Medulla oblongata (tissue), 1 donor: ENCODE results near the gene HOXB4.

ENCODE experiments used
- DNase-seq: peaks from one replicate; pipeline ENCODE4 v3.0.0-alpha.2; 2015; ENCODE audit errors: extremely low spot score

HOXB4 gene

GRCh38 chr17:48615047-48615962 lies 37.2 kb upstream of the HOXB4 start, which contains the start of gene HOXB8:
Gene HOXB8, minus strand, starts transcription at chr17:48615292. Its CDS starts 588 bp downstream, at chr17:48614704.
- no peak for DNase-seq

DNA sequence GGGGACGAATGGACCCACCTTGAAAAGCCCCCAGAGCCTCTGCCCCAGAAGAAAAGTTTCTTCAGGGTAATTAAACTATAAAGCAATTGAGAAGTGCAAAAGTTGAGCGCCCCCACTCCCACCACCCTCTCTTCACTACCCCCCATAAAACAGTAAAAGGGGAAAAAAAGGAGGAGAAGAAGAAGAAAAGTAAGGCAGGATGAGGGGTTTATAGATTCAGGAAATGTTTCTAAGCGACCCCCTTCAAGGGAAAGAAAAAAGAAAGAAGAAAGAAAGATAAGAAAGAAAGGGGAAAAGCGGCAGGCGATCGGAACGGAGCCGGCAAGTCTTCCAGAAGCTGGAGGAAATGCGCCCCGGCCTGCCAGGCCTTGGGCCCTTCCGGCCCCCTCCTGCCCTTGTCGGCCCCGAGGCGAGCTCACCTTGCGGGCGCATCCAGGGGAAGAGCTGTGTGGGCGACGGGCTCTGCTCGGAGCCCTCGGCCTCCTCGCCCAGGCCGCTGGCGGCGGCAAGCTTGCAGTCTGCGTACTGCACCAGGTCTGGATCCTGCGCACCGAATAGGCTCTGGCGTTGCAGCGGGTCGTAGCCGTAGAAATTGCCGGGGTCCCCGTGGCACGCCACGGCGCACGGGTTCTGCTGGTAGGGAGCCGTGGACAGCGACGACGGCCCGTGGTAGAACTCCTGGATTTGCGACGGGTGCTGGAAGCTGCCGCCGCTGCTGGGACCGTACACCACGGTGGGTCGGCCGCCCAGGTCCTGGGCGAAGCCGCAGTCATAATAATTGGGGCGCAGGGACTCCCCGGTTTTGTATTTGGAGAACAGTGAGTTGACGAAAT lies 35.9 kb upstream of the HOXB4 start:
- DNase-seq = no peak

- DNase-seq = no peak
Observed at GRCh38 chr17:48612854-48613691, 34.9 kb upstream of the HOXB4 start.

GRCh38 chr17:48612456-48612853 lies 34.3 kb upstream of the HOXB4 start:
- no peak for DNase-seq

DNA sequence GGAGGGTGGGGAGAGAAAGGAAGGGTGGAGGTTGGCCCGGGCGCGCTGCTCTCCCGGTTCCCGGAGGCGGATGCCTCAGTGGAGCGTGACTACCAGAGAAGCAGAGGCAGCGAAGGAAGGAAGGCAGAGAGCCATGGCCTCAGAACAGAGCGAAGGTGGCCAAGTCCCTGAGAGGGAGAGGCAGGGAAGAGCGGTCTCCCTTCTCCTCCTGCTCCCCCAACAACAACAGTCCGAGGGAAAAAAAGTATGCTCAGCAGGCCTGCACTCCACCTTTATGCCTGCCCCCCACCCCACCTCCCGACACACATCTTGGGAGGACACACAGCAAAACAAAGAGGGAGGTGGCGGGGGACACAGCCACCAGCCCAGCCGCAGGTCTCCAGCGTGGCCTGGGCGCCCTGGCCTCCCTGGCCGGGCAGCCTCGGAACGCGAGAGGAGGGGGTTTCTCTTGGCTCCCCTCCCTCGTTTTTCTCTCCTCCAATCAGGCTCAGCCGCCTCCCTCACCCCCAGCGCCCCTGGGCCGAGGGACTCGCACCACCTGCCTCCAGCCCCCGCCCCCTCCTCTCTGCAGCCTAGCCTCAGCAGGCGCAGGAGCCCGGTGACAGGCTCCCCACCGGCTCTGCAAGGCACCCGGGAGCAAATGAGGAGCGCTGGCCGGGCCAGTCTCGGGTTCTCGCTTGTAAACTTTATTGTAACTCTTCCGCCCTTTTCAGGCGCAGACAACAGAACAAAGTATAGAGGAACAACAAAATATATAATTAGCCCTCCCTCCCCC lies 33.7 kb upstream of the HOXB4 start:
- DNase-seq = no peak

DNA sequence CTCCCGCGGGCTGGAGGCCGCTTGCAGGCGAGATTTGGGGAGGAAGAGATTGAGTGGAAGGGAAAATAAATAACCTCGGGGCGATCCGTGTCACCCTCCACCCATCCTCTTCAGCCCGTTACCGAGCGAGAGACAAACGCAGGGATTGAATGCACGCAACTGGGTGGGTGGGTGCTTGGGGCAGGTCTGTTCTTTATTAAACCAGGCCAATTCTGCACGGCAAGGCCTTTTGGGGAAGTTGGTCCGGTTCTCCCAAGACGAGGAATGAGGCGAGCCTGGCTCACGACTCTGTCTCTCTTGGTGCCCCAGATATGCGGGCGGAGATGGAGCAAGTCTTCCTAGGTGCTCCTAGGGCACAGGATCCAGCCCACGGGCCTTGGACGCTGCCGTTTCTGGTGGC lies 33.1 kb upstream of the HOXB4 start:
- DNase-seq = no peak

GRCh38 chr17:48610282-48611211 lies 32.4 kb upstream of the HOXB4 start, which contains the start of gene HOXB7:
Gene HOXB7, minus strand, starts transcription at chr17:48611017. Its CDS starts 99 bp downstream, at chr17:48610918.
- DNase-seq = peak; percentile 80

GRCh38 chr17:48609759-48610281 lies 31.7 kb upstream of the HOXB4 start:
- no peak for DNase-seq

DNA sequence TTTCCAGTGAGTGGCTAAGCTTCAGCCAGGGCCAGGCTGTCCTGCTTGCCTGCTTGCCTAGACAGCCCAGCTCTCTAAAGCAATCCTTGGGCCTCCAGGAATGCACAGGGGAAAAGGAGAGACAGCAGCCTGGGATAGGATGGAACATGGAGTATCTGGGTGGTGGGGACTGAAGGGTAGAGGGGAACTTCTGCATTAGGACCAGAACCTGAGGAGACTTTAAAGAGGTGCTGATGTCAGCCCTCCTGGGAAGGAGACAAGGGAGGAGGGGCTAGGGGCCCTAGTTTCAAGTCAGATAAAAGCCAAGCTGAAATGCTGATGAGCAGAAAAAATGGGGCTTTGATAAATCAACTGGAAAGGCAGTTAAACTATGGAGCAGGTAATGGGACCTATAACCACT lies 30.9 kb upstream of the HOXB4 start:
- no peak for DNase-seq

GRCh38 chr17:48608494-48608834 lies 30.3 kb upstream of the HOXB4 start:
- DNase-seq = no peak

- DNase-seq = no peak
Observed at GRCh38 chr17:48606892-48607614, 28.9 kb upstream of the HOXB4 start.

- no peak for DNase-seq
Observed at GRCh38 chr17:48605991-48606891, 28.1 kb upstream of the HOXB4 start.

GRCh38 chr17:48605409-48605919 lies 27.3 kb upstream of the HOXB4 start:
- DNase-seq = no peak

DNA sequence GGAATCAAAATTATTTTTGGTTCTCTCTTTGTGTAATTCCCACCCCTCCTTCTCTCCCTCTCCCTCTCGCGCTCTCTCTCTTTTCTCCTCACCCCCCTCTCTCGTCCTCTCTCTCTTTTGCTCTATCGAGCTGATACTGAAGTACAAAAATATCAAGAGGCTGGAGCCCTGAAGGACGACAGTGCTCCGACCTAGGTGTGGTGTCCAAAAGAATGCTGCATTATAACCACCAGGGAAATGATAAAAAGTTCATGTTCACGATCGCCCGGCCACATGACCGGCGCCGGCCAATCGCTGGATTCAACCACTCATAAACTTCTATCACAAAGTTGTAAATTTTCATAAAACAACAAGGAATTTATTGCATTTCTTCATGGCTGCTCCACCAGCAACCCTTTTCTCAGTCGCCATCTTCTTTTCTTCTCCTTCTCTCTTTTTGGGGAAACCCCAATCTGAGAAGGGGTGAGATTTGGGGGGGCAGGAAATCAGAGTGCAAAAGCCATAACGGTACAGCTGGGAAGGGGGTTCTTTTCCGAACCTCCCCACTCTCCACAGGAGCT lies 26.7 kb upstream of the HOXB4 start, which contains the start of gene HOXB6:
HOXB6 (minus strand) TSS at position 217 of the 560 bp plus-strand sequence. CDS start 6,836 bp downstream, outside the sequence.
- DNase-seq = no peak

- no peak for DNase-seq
Observed at GRCh38 chr17:48603959-48604769, 26.0 kb upstream of the HOXB4 start.
